ENCODE measurements around the gene MEN1.
"Not testable (repeated sequence)": the region's sequence is repeated elsewhere in the genome, so short reads cannot be mapped to it uniquely, and the experiment has no call there.

Gene MEN1

DNA sequence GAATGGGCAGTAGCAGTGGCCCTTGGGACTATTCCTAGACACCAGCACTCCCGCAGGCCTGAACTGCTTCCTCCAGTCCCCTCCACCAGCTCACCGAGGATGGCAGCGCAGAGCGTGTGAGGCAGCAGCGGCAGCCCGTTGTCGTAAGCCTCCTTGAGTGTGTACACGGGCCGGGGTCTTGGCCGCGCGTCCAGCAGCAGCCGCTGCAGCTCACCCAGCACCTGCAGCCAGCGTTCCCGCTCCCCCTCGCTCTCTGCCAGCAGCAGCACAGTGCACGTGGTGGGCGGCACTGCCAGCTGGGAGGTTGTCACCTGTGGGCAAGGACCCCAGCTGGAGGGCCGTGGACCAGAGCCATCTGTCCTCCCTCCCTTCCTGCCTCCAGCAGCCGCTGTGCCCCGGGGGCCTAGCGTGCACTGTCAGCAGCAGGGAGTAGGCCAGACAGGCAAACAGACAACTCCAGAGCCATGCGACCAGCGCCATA lies 21.1 kb upstream of the MEN1 start:
- no peak for DNase-seq

DNA sequence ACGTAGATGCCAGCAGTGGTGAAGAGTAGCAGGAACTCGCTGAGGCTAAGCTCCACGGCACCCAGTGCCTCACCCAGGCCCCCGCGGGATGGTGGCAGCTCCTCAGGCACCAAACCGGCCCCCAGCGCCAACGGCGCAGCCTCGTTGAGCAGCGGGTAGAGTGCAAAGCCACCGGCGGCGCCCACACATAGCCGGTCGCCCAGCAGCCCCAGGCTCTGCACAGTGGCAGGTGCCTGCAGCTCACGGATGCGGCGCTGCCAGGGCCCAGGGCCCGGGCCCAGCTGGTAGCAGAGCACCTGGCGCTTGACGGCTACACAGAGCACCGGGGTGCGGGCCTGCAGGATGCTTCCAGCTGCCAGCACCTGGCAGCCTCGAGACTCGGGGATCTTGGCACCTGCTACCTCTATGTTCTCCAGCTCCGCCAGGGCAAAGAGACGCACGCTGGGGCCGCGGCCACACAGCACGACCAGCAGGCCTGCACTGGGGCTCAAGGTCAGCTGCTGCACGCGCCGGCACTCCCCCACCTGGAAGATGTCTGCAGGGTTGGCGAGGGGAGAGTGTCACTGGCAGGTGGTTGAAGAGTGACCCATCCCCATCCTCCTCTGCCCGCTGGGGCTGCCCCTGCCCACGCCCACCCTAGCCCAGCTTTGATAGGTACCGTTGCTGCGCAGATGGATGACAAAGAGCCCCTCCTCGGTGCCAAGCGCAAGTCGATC lies 19.3 kb upstream of the MEN1 start:
- DNase-seq, result no peak

DNA sequence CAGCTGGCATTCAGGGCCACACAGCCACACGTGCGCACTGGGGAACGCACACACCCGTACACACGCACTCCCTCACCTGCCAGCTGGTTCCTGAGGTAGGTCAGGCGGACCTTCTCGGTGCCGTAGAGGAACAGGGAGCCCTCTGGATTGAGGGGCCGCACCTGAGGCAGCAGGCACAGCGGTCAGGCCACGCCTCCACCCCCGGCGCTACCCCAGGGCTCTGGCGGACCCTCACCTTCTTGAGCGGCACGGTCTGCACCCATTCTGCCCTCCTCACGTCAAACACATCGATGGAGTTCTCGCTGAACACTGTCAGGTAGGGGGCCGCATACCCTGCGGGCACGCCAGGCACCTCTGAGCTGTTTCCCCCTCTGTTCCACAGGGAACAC lies 17.1 kb upstream of the MEN1 start:
- DNase-seq, result no peak

GRCh38 chr11:64826578-64827450 lies 16.5 kb upstream of the MEN1 start:
- no peak for DNase-seq

DNA sequence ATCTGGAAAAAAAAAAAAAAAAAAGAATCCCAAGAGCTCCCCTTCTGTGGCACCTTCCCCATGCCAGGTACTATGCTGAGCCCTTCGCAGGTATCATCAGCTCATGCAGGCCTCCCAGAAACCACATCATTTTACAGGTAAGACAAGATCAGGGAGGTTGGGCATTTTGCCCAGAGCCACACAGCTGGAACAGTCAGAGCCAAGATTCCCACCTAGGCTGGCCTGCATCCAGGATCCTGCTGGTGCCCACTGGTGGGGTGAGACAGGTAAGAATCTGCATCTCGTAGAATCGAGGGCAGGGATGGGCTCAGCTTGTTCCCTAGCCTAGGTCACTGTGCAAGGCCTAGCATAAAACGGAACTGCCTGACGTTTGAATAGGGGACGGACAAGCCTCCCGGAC lies 15.7 kb upstream of the MEN1 start:
- DNase-seq, result no peak

DNA sequence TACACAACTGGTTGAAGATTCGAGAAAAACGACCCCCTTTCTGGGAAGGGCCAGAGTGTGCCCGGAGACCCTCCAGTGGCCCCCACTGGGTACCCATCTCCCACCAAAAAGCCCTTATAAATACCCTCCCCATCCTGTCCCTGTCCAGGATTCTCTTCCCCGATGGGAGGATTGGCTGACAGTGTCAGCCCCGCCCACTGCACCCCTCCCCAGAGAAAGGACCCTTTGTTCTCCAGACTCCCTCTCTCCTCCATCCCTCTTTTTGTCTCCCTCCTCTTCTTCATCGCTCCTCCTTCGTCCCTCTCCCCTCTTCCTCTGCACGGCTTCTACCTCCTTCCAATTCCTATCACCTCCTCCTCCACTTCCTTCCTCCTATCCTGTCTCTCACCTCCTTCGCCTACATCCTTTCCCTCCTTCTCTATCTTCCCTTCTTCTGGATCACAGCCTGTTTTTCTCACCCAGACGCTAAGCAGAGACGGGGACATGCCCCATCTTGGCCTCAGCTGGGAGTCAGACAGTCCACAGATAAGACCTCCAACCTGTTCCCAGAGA lies 13.3 kb upstream of the MEN1 start:
- no peak for DNase-seq

- DNase-seq, result no peak
These were observed 7.1 kb upstream of the MEN1 start for GRCh38 chr11:64817476-64817875.

GRCh38 chr11:64815433-64815832 lies 5.1 kb upstream of the MEN1 start:
- DNase-seq, result not testable (repeated sequence)

DNA sequence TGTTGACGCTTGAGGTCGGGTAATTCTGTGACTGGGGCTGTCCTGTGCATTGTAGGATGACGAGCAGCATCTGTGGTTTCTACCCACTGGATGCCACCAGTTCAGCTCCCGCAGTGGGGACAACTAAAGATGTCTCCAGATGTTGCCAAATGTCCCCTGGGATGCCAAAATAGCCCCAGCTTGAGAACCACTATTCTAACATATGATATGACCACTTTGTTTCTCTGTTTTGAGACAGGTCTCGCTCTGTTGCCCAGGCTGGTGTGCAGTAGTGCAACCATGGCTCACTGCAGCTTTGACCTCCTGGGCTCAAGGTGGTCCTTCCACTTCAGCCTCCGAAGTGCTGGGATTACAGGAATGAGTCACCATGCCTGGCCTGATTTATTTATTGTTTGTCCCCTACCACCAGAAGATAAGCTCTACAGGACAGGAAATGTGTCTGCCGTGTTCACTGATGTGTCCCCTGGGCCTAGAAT lies 4.4 kb upstream of the MEN1 start:
- no peak for DNase-seq

GRCh38 chr11:64813826-64814225 lies 3.5 kb upstream of the MEN1 start:
- DNase-seq, result no peak

- DNase-seq, result no peak
These were observed 531 bp upstream of the MEN1 start for GRCh38 chr11:64810891-64811272.

DNA sequence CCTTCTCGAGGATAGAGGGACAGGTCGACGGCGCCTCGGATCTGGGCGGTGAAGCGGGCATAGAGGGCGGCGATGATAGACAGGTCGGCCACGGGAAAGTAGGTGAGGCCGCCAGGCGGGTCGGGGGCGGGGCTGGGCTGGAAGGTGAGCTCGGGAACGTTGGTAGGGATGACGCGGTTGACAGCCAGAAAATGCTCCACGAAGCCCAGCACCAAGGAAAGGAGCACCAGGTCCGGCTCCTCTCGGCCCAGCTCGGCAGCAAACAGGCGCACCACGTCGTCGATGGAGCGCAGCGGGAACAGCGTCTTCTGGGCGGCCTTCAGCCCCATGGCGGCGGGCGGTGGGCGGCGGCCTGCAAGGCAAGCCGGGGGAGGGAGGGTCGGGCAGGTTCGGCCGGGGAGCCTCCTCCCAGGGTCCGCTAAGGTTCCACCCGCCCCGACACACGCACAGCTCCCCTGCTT lies 540 bp downstream of the MEN1 start:
- no peak for DNase-seq

DNA sequence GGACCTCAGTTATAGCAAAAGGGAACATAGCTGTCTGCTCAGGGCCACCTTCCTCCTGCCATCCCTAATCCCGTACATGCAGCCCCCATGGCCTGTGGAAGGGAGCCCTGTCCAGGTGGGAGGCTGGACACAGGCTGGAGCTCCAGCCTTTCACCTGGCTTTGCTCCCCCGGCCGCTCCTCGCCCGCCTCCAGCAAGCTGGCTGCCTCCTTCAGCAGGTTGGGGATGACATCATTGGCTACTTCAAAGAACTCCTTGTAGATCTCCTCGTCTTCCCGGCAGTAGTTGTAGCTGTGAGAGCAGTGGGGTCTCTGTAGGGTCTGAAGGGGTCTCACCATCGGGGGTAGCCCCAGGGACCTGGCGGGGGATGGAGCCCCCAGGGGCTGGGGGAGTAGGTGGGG lies 4.9 kb downstream of the MEN1 start:
- DNase-seq, result no peak

DNA sequence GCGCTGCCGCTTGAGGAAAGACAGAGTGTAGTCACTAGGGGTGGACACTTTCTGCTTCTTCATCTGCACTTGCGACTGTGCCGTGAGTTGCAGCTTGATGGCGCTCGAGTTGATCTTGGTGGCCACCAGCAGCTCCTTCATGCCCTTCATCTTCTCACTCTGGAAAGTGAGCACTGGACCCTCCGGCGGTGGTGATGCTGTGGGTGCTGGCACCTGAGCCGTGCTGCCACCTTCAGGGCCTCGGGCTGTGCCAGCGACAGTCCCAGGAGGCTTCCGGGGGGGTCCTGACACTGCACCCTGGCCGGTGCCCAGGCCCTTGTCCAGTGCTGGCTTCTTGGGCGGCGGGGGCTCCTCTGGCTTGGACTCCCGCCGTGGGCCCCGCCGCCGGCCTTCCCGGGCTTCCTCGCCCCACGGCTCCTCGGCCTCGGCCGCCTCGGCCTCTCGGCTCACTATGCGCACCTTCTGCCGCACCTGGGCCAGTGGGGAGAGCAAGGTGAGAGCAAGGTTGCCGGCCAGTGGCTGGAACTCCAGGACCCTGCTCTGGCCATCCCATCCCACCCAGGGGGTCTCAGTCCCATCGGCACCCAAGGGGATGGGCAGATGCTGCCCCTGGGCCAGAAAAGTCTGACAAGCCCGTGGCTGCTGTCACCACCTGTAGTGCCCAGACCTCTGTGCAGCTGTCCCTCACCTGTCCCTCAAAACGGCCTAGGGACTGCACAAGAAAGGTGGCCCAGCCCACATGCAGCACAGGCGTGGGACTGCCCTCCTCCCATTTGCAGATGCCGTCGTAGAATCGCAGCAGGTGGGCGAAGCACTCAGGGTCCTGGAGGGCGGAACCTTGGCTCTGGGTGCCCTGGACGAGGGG lies 5.8 kb downstream of the MEN1 start:
- peak; percentile 18 to 41 for DNase-seq

- no peak for DNase-seq
These were observed 6.5 kb downstream of the MEN1 start for GRCh38 chr11:64803846-64804345.

GRCh38 chr11:64803158-64803845 lies 7.0 kb downstream of the MEN1 start, which contains the start of gene MAP4K2:
Gene MAP4K2 (minus strand): TSS chr11:64803214. CDS start chr11:64803149, 65 bp downstream.
- peak; percentile 69 to 73 for DNase-seq

DNA sequence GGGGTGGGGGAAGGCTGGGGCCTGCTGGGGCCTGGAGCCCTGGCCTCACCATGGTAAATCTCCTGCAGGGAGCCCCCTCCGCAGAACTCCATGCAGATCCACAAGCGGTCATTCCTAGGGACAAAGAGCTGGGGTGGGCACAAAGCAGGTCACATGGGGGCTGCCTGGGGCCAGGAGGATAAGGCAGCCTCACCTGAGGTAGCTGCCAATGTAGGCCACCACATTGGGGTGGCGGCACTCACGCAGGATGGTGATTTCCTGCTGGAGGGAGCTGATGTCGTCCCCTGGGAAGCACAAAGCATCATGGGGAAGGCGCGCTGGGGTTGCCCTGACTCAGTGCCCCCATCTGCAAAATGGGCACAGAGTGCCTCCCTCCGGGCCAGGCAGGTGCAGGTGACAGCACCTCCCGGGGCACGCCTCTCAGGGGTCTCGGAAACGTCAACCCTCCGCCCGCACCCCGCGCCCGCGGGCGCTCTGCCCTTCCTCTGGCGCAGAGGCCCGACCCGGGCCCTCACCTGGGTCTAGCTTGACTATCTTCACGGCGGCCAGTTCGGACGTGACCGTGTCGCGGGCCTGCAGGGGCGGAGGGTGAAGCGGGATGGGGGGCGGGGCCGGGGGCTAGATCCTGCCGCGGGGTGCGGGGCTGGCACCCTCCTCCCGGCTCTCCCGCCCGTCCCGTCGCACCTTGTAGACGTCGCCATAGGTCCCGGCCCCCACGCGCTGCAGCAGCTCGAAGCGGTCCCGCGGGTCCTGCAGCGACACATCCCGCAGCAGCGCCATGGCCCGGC lies 7.8 kb downstream of the MEN1 start:
- DNase-seq, result peak in 1 of 2 experiments; percentile 47

- peak; percentile 31 to 35 for DNase-seq
These were observed 8.6 kb downstream of the MEN1 start for GRCh38 chr11:64801561-64802369.

DNA sequence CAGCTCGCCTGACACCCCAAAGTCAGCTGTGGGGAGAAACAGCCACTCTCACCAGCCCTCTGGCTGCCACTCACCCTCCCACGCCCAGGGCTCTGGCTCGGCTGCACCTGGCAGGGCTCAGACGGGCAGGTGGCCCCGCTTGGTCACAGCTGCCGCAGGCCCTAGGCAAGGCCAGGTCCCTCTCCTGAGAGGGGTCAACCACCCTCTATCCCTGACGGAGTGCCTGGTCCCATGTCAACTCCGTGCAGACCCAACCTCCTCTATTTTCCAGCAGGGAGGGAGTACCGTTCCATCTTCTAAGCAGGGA lies 9.2 kb downstream of the MEN1 start:
- no peak for DNase-seq

Data from Kasumi-1 (cell line).